Vagina (tissue), 2 donors: ENCODE results near the gene MRPL10. TPM values are rescaled to one million over a fixed set of nuclear protein-coding genes. Genes with fewer than 3 reads are reported as not detected.

Source experiments
- DNase-seq, 2 donors: peaks; one replicate each; pipeline ENCODE4 v3.0.0-alpha.2; 2017; ENCODE audit errors: extremely low spot score in 2 of 2
- H3K27ac ChIP-seq: fragments of 200-600 bp; sonication (generic); one replicate; pipeline ENCODE4 v1.5.1; 2019
- H3K27me3 ChIP-seq: fragments of 200-600 bp; sonication (generic); one replicate; pipeline ENCODE4 v1.5.1; 2019
- H3K36me3 ChIP-seq, 2 donors: fragments of 200-600 bp; sonication (generic); one replicate each; pipeline ENCODE4 v1.5.1; 2017 to 2019
- H3K4me1 ChIP-seq: fragments of 200-600 bp; sonication (generic); one replicate; pipeline ENCODE4 v1.5.1; 2019
- H3K4me3 ChIP-seq, 2 donors: fragments of 200-600 bp; sonication (generic); 1 replicate in 1 of 2; 2 replicates in 1 of 2; pipeline ENCODE4 v1.5.1; 2016 to 2019
- H3K9me3 ChIP-seq: fragments of 200-600 bp; sonication (generic); one replicate; pipeline ENCODE4 v1.5.1; 2019
- CTCF ChIP-seq, 3 experiments: fragments of 450-650 bp in 2 of 3; fragments of 200-600 bp in 1 of 3; sonication (generic) in 1 of 3; IDR thresholded peaks; one replicate each; pipeline ENCODE4 v1.5.1; 2017 to 2019; ENCODE audit warnings: antibody characterized with exemption in 3 of 3, mild to moderate bottlenecking in 2 of 3, moderate library complexity in 2 of 3
- POLR2A ChIP-seq, 2 donors: fragments of 450-650 bp; IDR thresholded peaks; one replicate each; pipeline ENCODE4 v1.6.1; 2017; ENCODE audit warnings: antibody characterized with exemption in 2 of 2, mild to moderate bottlenecking in 2 of 2, moderate library complexity in 2 of 2
- POLR2AphosphoS5 ChIP-seq, 2 donors: sonication (generic); formaldehyde crosslinking; IDR thresholded peaks; one replicate each; pipeline ENCODE4 v1.9.0; 2017; ENCODE audit warnings: antibody characterized with exemption in 2 of 2, mild to moderate bottlenecking in 2 of 2, low read depth in 1 of 2; ENCODE audit not compliant: insufficient read depth in 1 of 2
- intact Hi-C: fragments of 100-400 bp; cut with DNase I; formaldehyde crosslinking; loops from one replicate; pipeline ENCODE4 v1.15.1; 2023
- total RNA-seq: library from RNA; depleted of rRNA; stranded (reverse); fragments of >200 nt; gene quantifications from one replicate; pipeline ENCODE4 v1.2.3, GENCODE V29; 2016

Gene MRPL10
- total RNA-seq, 1 donor from 2014 or later, result 21.4 TPM

GRCh38 chr17:47821424-47822391, 9.6 kb downstream of the MRPL10 start, which contains the start of gene OSBPL7:
Gene OSBPL7 (minus strand): TSS chr17:47821794. CDS start chr17:47820278, 1,516 bp downstream.
- Histone ChIP-seq H3K4me1 (peaks cover 26% of the 10 kb centered on the region), H3K36me3 (peaks cover 0 to 49% of the 10 kb centered on the region in 2 donors), H3K9me3 (no peaks in the 10 kb centered on the region), H3K27ac (peak within 1 kb of the TSS; percentile 48), H3K4me3 (peak within 1 kb of the TSS; percentile 59 to 69), H3K27me3 (no peaks in the 10 kb centered on the region)
- intact Hi-C loops, result no loop called here
- no peak for TF ChIP-seq POLR2A (IDR thresholded peaks at IDR 0.05)
- peak in 1 of 3 experiments; percentile 15 for TF ChIP-seq CTCF (IDR thresholded peaks at IDR 0.05)
- peak in 1 of 2 donors; percentile 55 for TF ChIP-seq POLR2AphosphoS5 (IDR thresholded peaks at IDR 0.05; ENCODE audit: insufficient read depth in 1 of 2, low read depth in 1 of 2)
- no peak for DNase-seq

- Histone ChIP-seq H3K27me3 (no peaks in the 10 kb centered on the region), H3K36me3 (peaks cover 0 to 49% of the 10 kb centered on the region in 2 donors), H3K9me3 (no peaks in the 10 kb centered on the region), H3K27ac (peak overlapping the region; percentile 48), H3K4me3 (peak overlapping the region; percentile 59 to 69), H3K4me1 (peaks cover 26% of the 10 kb centered on the region)
- TF ChIP-seq CTCF (IDR thresholded peaks at IDR 0.05), result no peak
- no peak for TF ChIP-seq POLR2A (IDR thresholded peaks at IDR 0.05)
- TF ChIP-seq POLR2AphosphoS5 (IDR thresholded peaks at IDR 0.05; ENCODE audit: insufficient read depth in 1 of 2, low read depth in 1 of 2), result no peak
- intact Hi-C loops, result no loop called here
- DNase-seq, result no peak
Observed at GRCh38 chr17:47821031-47821423, 10.3 kb downstream of the MRPL10 start.

- Histone ChIP-seq H3K27me3 (no peaks in the 10 kb centered on the region), H3K27ac (no peak overlapping the region), H3K4me1 (peaks cover 26% of the 10 kb centered on the region), H3K36me3 (peaks cover 0 to 50% of the 10 kb centered on the region in 2 donors), H3K9me3 (no peaks in the 10 kb centered on the region), H3K4me3 (peak overlapping the region; percentile 59 to 69)
- intact Hi-C loops, result no loop called here
- DNase-seq, result no peak
- TF ChIP-seq POLR2AphosphoS5 (IDR thresholded peaks at IDR 0.05; ENCODE audit: insufficient read depth in 1 of 2, low read depth in 1 of 2) (no peak), CTCF (IDR thresholded peaks at IDR 0.05) (no peak), POLR2A (IDR thresholded peaks at IDR 0.05) (no peak)
Observed at GRCh38 chr17:47820033-47820789, 11.1 kb downstream of the MRPL10 start.

- no peak overlapping the region for H3K4me3 ChIP-seq
- H3K4me1 ChIP-seq, result peaks cover 26% of the 10 kb centered on the region
- no peak overlapping the region for H3K27ac ChIP-seq
- H3K36me3 ChIP-seq, result peaks cover 0 to 50% of the 10 kb centered on the region in 2 donors
- TF ChIP-seq POLR2A (IDR thresholded peaks at IDR 0.05), result no peak
- TF ChIP-seq CTCF (IDR thresholded peaks at IDR 0.05), result no peak
- TF ChIP-seq POLR2AphosphoS5 (IDR thresholded peaks at IDR 0.05; ENCODE audit: insufficient read depth in 1 of 2, low read depth in 1 of 2), result no peak
- intact Hi-C loops, result no loop called here
- H3K27me3 ChIP-seq, result no peaks in the 10 kb centered on the region
- H3K9me3 ChIP-seq, result no peaks in the 10 kb centered on the region
- no peak for DNase-seq
Observed at GRCh38 chr17:47819475-47819874, 11.9 kb downstream of the MRPL10 start.
